ENCODE measurements around the gene ALDH1A1.

ALDH1A1 gene

DNA sequence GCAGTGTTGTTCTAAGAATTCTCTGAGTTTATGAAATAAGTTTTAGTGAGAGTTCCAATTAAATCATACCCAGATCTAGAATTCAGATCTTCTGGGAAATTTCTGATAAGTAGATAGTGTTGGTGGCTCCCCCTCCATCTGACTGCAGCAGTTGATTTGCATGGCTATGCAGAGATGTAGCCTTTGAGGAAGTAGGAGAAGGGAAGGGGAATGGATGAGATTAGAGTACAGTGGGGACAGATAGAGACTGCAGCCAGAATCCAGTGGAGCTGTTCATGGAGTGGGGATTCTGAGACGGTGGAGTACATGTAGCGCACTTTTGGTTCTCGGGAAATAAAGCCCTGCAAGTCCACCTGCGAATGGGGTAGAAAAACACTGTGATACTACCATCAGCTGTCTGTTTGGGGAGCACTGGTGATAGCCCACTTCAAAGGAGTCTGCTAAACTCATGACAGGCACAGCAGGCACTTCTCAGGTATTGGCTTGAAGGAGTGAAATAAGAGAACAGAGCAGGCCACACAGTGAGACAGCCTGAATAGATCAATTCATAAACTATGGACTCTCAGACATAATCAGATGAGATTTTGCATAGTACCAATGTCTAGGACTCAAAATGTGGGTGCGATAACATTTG is 96.8 kb downstream of the ALDH1A1 start:
- DNase-seq (ENCODE audit: low read depth in 2 of 2), result no peak

- no peak for DNase-seq (ENCODE audit: low read depth in 2 of 2)
Observed at GRCh38 chr9:72855321-72855720, 97.5 kb downstream of the ALDH1A1 start.
